Activated CD4-positive, alpha-beta T cell treated with anti-CD3 and anti-CD28 coated beads for 1 hour (primary cell): ENCODE results near the gene NOP9.
A peak's percentile ranks its signal among the peaks of the same experiment; 100 is the strongest.

Experiments
- DNase-seq: peaks from one replicate; pipeline ENCODE4 v3.0.0-alpha.2; 2020

Gene NOP9

GRCh38 chr14:24299255-24300191 is at the start of gene NOP9, which contains the start of gene DHRS1:
TSS of gene NOP9 (plus strand) at chr14:24299850. CDS start at chr14:24299955, 105 bp downstream.
TSS of gene DHRS1 (minus strand) at chr14:24299780. CDS start at chr14:24299106, 674 bp downstream.
- DNase-seq = peak; percentile 91

GRCh38 chr14:24250354-24250753 is 49.3 kb upstream of the NOP9 start:
- DNase-seq = no peak

GRCh38 chr14:24251880-24252288 is 47.8 kb upstream of the NOP9 start:
- no peak for DNase-seq

- DNase-seq = no peak
Measured at GRCh38 chr14:24252289-24253124, 47.1 kb upstream of the NOP9 start.

GRCh38 chr14:24253936-24254335 is 45.7 kb upstream of the NOP9 start:
- DNase-seq = no peak

GRCh38 chr14:24254630-24255392 is 44.8 kb upstream of the NOP9 start:
- DNase-seq = no peak

- DNase-seq = no peak
Measured at GRCh38 chr14:24255438-24255837, 44.2 kb upstream of the NOP9 start.

- no peak for DNase-seq
Measured at GRCh38 chr14:24255931-24256711, 43.5 kb upstream of the NOP9 start.

GRCh38 chr14:24256960-24257359 is 42.7 kb upstream of the NOP9 start:
- no peak for DNase-seq

- DNase-seq = no peak
Measured at GRCh38 chr14:24258119-24258518, 41.5 kb upstream of the NOP9 start.

GRCh38 chr14:24258548-24259265 is 40.9 kb upstream of the NOP9 start:
- DNase-seq = no peak

GRCh38 chr14:24259282-24260025 is 40.2 kb upstream of the NOP9 start:
- DNase-seq = no peak

- DNase-seq = no peak
Measured at GRCh38 chr14:24260026-24260779, 39.4 kb upstream of the NOP9 start.

GRCh38 chr14:24260780-24261157 is 38.9 kb upstream of the NOP9 start:
- no peak for DNase-seq

- DNase-seq = no peak
Measured at GRCh38 chr14:24261256-24261968, 38.2 kb upstream of the NOP9 start.

- no peak for DNase-seq
Measured at GRCh38 chr14:24261969-24262327, 37.7 kb upstream of the NOP9 start.

- DNase-seq = no peak
Measured at GRCh38 chr14:24262821-24263733, 36.6 kb upstream of the NOP9 start, which contains the start of gene TGM1. TSS of gene TGM1 (minus strand) at chr14:24263177. CDS start at chr14:24262352, 825 bp downstream.

- DNase-seq = no peak
Measured at GRCh38 chr14:24263848-24264247, 35.8 kb upstream of the NOP9 start.
